NCI-H526 treated with DMSO at 0.1 percent for 48 hours (cell line): ENCODE data around the gene SRSF5.
"Not testable (repeated sequence)": the region's sequence is repeated elsewhere in the genome, so short reads cannot be mapped to it uniquely, and the experiment has no call there.

ENCODE experiments used
- DNase-seq: peaks from one replicate; lab custom pipeline; 2025; lab: John Stamatoyannopoulos, UW

Gene SRSF5

DNA sequence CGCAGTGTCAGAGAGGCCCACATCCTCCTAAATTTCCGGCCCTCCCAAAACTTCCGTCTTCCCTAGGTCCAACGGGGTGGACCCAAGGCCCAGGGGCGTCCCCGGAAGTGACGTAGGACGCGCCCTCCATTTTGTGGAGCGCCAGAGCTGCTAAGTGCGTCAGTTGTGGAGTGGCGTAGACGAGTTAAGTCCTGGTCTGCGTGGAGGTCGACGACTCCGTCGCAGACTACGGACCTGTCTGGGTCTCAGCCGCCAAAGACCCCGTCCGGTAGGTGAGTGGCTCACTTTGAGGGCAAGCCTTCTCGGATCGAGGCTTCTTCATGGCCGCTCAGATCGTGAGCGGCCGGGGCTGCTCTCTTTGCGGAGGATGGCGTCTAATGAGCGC is at the start of gene SRSF5:
Gene SRSF5 (plus strand): TSS at position 159 of the 385 bp plus-strand sequence. CDS start 1,015 bp downstream, outside the sequence.
- DNase-seq = peak; percentile 79

GRCh38 chr14:69718614-69719013 is 48.3 kb upstream of the SRSF5 start:
- DNase-seq = not testable (repeated sequence)

GRCh38 chr14:69719501-69719951 is 47.4 kb upstream of the SRSF5 start:
- no peak for DNase-seq

DNA sequence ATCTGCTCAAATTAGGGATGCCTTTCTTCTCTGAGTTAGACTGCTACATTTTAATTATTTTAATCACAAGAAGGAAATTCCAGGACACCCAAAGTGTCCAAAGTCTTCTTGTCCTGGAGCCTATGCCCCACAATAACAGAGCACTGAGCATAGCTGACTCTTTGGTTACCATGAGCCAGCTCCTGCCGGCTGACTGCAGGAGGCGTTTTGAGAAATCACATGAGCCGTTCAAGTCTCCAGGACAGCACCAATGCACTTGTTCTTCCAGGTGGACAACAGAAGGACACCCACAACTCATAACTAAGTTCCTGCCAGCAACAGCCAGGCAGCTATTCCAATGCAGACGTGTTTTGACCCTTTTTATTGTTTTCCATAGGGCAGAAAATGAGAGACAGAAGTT is 46.0 kb upstream of the SRSF5 start:
- DNase-seq = no peak

DNA sequence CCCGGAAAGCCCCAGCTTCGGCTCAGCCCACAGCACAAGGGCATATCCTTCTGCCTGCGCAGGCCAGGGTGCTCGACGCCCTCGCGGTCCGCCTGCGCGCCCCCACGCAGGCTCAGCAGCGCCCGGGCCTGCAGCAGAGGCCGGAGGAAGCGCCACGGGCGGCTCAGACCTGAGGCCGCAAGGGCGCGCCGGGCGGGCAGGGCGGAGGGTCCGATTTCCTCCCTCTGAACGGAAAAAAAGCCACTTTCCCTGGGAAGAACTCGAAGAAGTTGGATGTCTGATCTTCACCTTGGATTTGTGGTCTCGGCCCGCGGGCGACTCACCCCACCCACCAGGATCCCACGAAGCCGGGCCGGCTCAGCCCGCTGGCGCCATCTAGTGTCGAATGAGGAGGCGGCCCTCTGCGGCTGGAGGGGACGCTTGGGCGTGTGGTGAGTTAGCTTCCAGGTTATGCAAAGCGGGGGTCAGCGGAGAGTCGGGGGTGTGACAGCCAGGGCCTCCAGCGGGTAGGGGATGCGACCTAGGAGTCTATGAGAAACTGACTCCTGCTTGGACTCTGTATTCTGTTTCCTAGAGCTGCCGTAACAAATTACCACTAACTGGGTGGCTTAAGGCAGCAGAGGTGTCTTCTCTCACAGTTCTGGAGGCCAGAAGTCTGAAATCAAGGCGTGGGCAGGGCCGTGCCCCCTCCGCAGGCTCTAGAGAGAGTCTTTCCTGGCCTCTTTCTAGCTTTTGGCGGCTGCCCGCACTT is 40.0 kb upstream of the SRSF5 start:
- DNase-seq = peak; percentile 39

DNA sequence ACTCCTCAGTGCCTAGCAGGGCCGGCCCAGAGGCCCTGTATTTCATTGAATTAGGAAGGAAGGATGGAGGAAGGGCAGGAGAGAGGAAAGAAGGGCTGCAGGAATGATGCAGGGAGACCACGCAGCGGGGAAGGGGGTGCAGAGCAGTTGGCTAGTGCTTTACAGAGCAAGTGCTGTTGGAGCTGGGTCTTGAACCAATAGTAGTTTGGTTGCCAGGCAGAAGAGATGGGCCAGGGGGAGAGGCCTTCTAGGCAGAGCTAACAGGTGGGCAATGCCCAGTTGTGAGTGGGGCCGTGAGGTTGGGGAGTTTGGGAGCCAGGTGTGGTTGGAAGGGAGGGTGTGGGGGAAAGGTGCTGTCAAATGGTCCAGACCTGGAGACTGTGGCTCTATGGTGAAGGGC is 39.1 kb upstream of the SRSF5 start:
- no peak for DNase-seq

- DNase-seq = not testable (repeated sequence)
Observed at GRCh38 chr14:69731919-69732598, 34.9 kb upstream of the SRSF5 start.

- not testable (repeated sequence) for DNase-seq
Observed at GRCh38 chr14:69736405-69736804, 30.5 kb upstream of the SRSF5 start.

- no peak for DNase-seq
Observed at GRCh38 chr14:69741055-69741454, 25.9 kb upstream of the SRSF5 start.

- no peak for DNase-seq
Observed at GRCh38 chr14:69749956-69750355, 17.0 kb upstream of the SRSF5 start.

DNA sequence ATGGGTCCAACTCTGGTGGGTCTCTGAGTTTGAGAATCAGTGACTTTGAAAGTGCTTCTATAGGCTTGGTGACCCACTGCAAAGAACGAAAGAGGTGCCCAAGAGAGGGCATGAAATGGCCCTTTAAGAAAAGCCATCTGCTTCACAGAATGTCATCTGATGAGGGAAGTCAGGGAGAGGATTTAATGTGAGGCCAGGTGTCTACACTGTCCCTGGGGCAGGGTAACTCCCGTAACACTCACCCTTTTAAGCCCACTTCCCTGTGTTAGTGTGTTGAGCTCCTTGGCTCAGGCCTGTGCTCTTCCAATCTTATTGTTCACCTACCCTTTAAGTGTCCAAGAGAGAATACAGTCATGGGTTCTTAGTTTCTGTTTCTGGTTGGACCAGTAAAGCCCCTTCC is 16.4 kb upstream of the SRSF5 start:
- DNase-seq = no peak

DNA sequence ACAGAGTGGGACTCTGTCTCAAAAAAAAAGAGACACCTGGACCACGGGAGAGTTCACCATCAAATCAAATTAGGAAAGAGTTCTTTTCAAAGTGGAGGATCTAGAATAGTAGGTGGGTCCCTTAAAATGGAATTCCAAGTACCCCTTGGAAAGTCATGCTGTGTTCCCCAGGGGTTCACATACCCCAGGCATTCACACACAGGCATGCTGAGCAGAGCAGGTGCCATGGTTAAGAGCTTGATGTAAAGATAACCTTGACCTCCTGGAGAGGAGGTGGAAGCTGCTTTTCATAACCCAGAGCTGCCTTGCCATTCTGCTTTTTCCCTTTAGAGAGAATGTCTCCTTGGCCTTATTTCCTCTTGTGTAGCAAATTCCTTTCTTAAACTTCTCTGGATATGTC is 14.2 kb upstream of the SRSF5 start:
- no peak for DNase-seq

GRCh38 chr14:69753860-69754259 is 13.1 kb upstream of the SRSF5 start:
- no peak for DNase-seq

DNA sequence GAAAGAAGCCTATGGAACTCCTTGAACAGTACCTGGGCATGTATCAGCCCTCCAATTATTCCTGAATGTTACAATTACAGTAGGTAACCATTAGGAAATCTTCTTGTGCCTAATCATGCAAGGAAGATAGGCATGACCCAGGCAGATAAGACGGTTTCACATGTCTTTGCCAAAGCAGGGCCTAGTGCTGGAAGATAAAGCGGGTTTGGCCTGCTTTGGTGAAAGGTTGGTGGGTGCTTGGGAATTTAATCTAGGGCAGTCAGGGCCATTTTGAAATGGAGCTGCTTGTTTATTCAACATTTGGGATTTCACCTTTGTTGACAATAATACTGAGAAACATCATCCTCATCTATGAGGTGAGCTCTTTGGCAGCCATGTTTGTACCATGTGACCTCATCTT is 12.5 kb upstream of the SRSF5 start:
- no peak for DNase-seq

GRCh38 chr14:69755296-69755695 is 11.6 kb upstream of the SRSF5 start:
- no peak for DNase-seq

- DNase-seq = no peak
Observed at GRCh38 chr14:69755784-69756183, 11.2 kb upstream of the SRSF5 start.

DNA sequence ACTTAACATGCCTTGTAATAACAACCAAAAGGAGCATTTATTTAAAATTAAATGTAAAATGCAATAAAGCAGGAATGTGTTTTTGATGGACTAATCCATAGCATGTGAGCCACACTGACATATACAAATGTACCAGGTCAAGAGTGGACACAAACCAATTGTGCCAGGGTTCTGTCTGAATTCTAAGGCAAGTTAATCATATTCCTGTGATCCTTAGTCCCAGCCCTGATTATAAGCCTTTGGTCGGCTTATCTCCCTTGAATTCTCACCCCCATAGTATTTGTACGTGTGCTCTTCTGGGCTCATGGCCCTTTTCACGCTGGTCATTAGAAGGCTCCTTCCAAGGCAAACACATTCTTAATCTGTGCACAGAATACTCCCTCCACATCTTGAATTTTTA is 10.6 kb upstream of the SRSF5 start:
- DNase-seq = no peak

- no peak for DNase-seq
Observed at GRCh38 chr14:69760810-69761209, 6.1 kb upstream of the SRSF5 start.

DNA sequence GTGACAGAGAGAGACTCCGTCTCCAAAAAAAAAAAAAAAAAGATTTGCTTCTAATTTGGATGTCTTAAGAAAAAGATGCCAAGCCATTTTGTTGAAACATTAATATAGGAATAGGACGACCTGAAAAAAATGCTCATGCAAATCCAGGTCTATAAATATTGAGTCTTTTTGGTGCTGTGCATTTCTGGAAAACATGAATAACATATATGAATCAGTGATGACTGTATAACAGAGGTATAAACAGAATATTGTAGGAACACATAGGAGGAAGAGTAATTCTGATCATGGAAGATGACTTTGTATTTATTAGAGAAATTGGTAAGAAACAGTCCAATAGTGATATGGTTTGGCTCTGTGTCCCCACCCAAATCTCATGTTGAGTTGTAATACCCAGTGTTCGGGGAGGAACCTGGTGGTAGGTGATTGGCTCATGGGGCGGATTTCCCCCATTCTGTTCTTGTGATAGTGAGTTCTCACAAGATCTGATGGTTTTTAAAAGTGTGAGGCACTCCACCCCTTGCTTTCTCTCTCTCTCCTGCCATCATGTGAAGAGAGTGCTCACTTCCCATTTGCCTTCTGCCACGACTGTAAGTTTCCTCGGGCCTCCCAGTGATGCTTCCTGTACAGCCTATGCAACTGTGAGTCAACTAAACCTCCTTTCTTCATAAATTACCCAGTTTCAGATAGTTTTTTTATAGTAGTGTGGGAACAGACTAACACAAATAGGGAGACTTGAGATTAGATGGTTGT is 3.0 kb upstream of the SRSF5 start:
- DNase-seq = no peak

- peak; percentile 78 for DNase-seq
Observed at GRCh38 chr14:69767369-69767999, 542 bp downstream of the SRSF5 start.

GRCh38 chr14:69768873-69769272 is 1.9 kb downstream of the SRSF5 start:
- DNase-seq = no peak

DNA sequence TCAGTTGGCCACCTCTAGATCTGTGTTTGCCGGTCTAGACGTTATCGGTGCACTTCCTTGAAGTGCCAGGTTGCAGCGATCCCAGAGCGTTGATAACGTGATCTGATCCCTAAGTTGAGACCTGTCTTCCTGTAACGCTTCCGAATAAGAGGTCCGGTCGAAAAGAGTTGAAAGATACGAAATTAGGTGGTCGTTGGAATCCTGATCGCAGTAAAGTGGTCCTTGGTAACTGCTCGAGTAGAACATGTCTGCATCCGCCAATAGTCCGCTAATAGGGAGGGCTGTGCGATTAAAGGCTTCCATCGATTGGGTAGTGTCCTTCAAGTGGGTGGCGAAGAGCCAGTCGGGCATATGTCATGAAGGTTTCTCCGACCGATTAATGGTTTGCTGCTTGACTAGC is 2.7 kb downstream of the SRSF5 start:
- DNase-seq = no peak
